NCI-H524 (cell line): ENCODE measurements around the gene EPB42.
A peak's percentile ranks its signal among the peaks of the same experiment; 100 is the strongest.
"Not testable (repeated sequence)": the region's sequence is repeated elsewhere in the genome, so short reads cannot be mapped to it uniquely, and the experiment has no call there.

ENCODE experiments used
- DNase-seq, 2 experiments: peaks; one replicate each; lab custom pipeline; 2025; lab: John Stamatoyannopoulos, UW

EPB42 gene

GRCh38 chr15:43241100-43241499 is 20.3 kb upstream of the EPB42 start:
- DNase-seq = no peak

- no peak for DNase-seq
Observed at GRCh38 chr15:43239732-43240491, 19.1 kb upstream of the EPB42 start.

- DNase-seq = no peak
Observed at GRCh38 chr15:43238671-43239131, 17.9 kb upstream of the EPB42 start.

- no peak for DNase-seq
Observed at GRCh38 chr15:43237842-43238470, 17.1 kb upstream of the EPB42 start.

GRCh38 chr15:43235536-43235935 is 14.7 kb upstream of the EPB42 start:
- no peak for DNase-seq

GRCh38 chr15:43232289-43232874 is 11.6 kb upstream of the EPB42 start:
- no peak for DNase-seq

- DNase-seq = no peak
Observed at GRCh38 chr15:43230640-43231115, 9.9 kb upstream of the EPB42 start.

- no peak for DNase-seq
Observed at GRCh38 chr15:43229977-43230376, 9.2 kb upstream of the EPB42 start.

GRCh38 chr15:43226436-43227305 is 5.9 kb upstream of the EPB42 start:
- no peak for DNase-seq

GRCh38 chr15:43225950-43226255 is 5.1 kb upstream of the EPB42 start:
- not testable (repeated sequence) for DNase-seq

- DNase-seq = peak; percentile 7 to 64
Observed at GRCh38 chr15:43225201-43225949, 4.6 kb upstream of the EPB42 start.

GRCh38 chr15:43221422-43221821 is 604 bp upstream of the EPB42 start:
- no peak for DNase-seq

GRCh38 chr15:43219929-43220928 is 589 bp downstream of the EPB42 start:
- no peak for DNase-seq

GRCh38 chr15:43218908-43219706 is 1.7 kb downstream of the EPB42 start:
- DNase-seq = no peak

- DNase-seq = no peak
Observed at GRCh38 chr15:43215961-43216360, 4.9 kb downstream of the EPB42 start.

GRCh38 chr15:43214592-43215295 is 6.1 kb downstream of the EPB42 start:
- no peak for DNase-seq

- no peak for DNase-seq
Observed at GRCh38 chr15:43214169-43214568, 6.6 kb downstream of the EPB42 start.

GRCh38 chr15:43213466-43213865 is 7.4 kb downstream of the EPB42 start:
- DNase-seq = no peak

GRCh38 chr15:43212951-43213350 is 7.9 kb downstream of the EPB42 start:
- no peak for DNase-seq
